Endothelial cell of umbilical vein (primary cell): ENCODE measurements around the gene RAB21.

Source experiments
- CTCF ChIP-seq, 2 donors: IDR thresholded peaks; 1 replicate in 1 of 2; 2 replicates in 1 of 2; pipeline ENCODE4 v1.5.1; 2011; ENCODE audit warnings: low read length in 2 of 2, mild to moderate bottlenecking in 2 of 2, moderate library complexity in 2 of 2, control low read depth in 1 of 2, inconsistent platforms in 1 of 2, low read depth in 1 of 2; ENCODE audit not compliant: insufficient read depth in 1 of 2; ENCODE audit errors: extremely low read depth in 1 of 2
- EZH2 ChIP-seq: IDR thresholded peaks from 2 replicates; pipeline ENCODE4 v1.6.1; 2012; ENCODE audit warnings: borderline replicate concordance, low read depth, mild to moderate bottlenecking, moderate library complexity, low read length, inconsistent platforms; ENCODE audit not compliant: severe bottlenecking
- FOS ChIP-seq: IDR thresholded peaks from 2 replicates; pipeline ENCODE4 v1.6.1; 2011; ENCODE audit warnings: mild to moderate bottlenecking, low read length, moderate library complexity, borderline replicate concordance; ENCODE audit not compliant: insufficient read depth
- GATA2 ChIP-seq: IDR thresholded peaks from 2 replicates; pipeline ENCODE4 v1.7.0; 2011; ENCODE audit warnings: low read depth, mild to moderate bottlenecking, moderate library complexity, mixed read lengths, low read length; ENCODE audit not compliant: insufficient read length, insufficient read depth
- MAX ChIP-seq: IDR thresholded peaks from 2 replicates; pipeline ENCODE4 v1.6.1; 2011; ENCODE audit not compliant: insufficient read depth, insufficient read length
- MYC ChIP-seq: IDR thresholded peaks from one replicate; pipeline ENCODE4 v1.6.1; 2011; ENCODE audit warnings: mild to moderate bottlenecking, low read depth, low read length
- POLR2A ChIP-seq: IDR thresholded peaks from 2 replicates; pipeline ENCODE4 v1.6.1; 2012; ENCODE audit warnings: low read depth, mild to moderate bottlenecking, control low read depth, low read length
- POLR2AphosphoS5 ChIP-seq: IDR thresholded peaks from 2 replicates; pipeline ENCODE4 v1.6.1; 2012; ENCODE audit warnings: low read depth, mild to moderate bottlenecking, control low read depth, low read length, moderate library complexity; ENCODE audit not compliant: insufficient read depth

GRCh38 chr12:71763677-71764379 is 9.2 kb downstream of the RAB21 start:
- TF ChIP-seq CTCF (IDR thresholded peaks at IDR 0.05; ENCODE audit: extremely low read depth in 1 of 2, insufficient read depth in 1 of 2, low read depth in 1 of 2, low read length in 2 of 2) (no peak), POLR2A (no peak), POLR2AphosphoS5 (no peak), EZH2 (no peak), FOS (no peak), MAX (no peak), GATA2 (no peak), MYC (no peak)
